ENCODE measurements around the gene LTB4R2. TPM values are rescaled to one million over a fixed set of nuclear protein-coding genes. Genes with fewer than 3 reads are reported as not detected.

The LTB4R2 gene
- total and polyA plus RNA-seq, 2 experiments from 2014 or later = 0.40 to 12.6 TPM

DNA sequence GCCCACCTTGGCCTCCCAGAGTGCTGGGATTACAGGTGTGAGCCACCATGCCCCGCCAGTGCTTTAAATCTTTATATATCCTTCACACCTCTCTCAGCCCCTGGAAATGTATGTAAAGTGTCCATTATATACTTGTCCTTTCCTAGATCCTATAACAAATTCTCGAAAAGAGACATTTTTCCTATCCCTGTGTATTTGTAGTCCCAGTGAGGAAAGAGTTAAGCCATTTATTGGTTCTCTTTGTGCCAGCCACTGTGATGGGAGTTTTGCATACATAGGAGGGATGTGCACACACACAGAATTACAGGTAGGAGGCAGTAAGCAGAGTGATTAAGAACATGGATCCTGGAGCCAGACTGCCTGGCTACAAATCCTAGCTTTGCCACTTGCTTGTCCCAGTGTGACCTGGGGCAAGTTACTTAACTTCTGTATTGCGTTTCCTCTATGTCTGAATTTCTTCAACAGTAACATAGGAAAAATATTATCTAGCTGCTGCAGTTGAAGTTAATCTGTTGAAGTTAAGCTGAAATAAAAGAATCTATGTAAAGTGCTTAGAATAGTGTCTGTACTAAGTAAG, 36.4 kb upstream of the LTB4R2 start:
- H3K9me3 Mint-ChIP-seq = no peaks in the 10 kb centered on the region; the same call in 2 of the 3 replicates
- no peak overlapping the region for H3K4me3 Mint-ChIP-seq

More for the DNA sequence above, 36.4 kb upstream of the LTB4R2 start:
- Mint-ChIP-seq H3K27ac (no peak overlapping the region), H3K27me3 (ENCODE audit: insufficient read depth, low read depth, poor library complexity) (peaks cover 8% of the 10 kb centered on the region), H3K36me3 (ENCODE audit: low read depth) (no peaks in the 10 kb centered on the region; the same call in 2 of the 3 replicates), H3K4me1 (peaks cover 22% of the 10 kb centered on the region)
- H3K4me1 ChIP-seq (ENCODE audit: insufficient read depth) = peaks cover 16% of the 10 kb centered on the region
- ATAC-seq (no peak), DNase-seq (ENCODE audit: low spot score) (peak; percentile 35)
- H3F3A ChIP-seq (replicated peaks; ENCODE audit: low read depth) = peaks cover 11% of the 10 kb centered on the region; the same call in 1 of the 2 replicates
- no peaks in the 10 kb centered on the region; the same call in 1 of the 2 replicates for H3K79me2 ChIP-seq (replicated peaks; ENCODE audit: insufficient read depth)
- no peaks in the 10 kb centered on the region for H3K9me2 ChIP-seq (ENCODE audit: insufficient read depth)
- no peaks in the 10 kb centered on the region; the same call in 1 of the 2 replicates for H4K20me1 ChIP-seq (replicated peaks; ENCODE audit: insufficient read depth)
- H3K27ac ChIP-seq (ENCODE audit: low read depth) = no peak overlapping the region; the same call in 1 of the 2 replicates
- no peak overlapping the region for H3K4me2 ChIP-seq
- no peaks in the 10 kb centered on the region for H3K27me3 ChIP-seq (ENCODE audit: insufficient read depth)
- no peak overlapping the region for H3K4me3 ChIP-seq
- TF ChIP-seq, protein P1, sequence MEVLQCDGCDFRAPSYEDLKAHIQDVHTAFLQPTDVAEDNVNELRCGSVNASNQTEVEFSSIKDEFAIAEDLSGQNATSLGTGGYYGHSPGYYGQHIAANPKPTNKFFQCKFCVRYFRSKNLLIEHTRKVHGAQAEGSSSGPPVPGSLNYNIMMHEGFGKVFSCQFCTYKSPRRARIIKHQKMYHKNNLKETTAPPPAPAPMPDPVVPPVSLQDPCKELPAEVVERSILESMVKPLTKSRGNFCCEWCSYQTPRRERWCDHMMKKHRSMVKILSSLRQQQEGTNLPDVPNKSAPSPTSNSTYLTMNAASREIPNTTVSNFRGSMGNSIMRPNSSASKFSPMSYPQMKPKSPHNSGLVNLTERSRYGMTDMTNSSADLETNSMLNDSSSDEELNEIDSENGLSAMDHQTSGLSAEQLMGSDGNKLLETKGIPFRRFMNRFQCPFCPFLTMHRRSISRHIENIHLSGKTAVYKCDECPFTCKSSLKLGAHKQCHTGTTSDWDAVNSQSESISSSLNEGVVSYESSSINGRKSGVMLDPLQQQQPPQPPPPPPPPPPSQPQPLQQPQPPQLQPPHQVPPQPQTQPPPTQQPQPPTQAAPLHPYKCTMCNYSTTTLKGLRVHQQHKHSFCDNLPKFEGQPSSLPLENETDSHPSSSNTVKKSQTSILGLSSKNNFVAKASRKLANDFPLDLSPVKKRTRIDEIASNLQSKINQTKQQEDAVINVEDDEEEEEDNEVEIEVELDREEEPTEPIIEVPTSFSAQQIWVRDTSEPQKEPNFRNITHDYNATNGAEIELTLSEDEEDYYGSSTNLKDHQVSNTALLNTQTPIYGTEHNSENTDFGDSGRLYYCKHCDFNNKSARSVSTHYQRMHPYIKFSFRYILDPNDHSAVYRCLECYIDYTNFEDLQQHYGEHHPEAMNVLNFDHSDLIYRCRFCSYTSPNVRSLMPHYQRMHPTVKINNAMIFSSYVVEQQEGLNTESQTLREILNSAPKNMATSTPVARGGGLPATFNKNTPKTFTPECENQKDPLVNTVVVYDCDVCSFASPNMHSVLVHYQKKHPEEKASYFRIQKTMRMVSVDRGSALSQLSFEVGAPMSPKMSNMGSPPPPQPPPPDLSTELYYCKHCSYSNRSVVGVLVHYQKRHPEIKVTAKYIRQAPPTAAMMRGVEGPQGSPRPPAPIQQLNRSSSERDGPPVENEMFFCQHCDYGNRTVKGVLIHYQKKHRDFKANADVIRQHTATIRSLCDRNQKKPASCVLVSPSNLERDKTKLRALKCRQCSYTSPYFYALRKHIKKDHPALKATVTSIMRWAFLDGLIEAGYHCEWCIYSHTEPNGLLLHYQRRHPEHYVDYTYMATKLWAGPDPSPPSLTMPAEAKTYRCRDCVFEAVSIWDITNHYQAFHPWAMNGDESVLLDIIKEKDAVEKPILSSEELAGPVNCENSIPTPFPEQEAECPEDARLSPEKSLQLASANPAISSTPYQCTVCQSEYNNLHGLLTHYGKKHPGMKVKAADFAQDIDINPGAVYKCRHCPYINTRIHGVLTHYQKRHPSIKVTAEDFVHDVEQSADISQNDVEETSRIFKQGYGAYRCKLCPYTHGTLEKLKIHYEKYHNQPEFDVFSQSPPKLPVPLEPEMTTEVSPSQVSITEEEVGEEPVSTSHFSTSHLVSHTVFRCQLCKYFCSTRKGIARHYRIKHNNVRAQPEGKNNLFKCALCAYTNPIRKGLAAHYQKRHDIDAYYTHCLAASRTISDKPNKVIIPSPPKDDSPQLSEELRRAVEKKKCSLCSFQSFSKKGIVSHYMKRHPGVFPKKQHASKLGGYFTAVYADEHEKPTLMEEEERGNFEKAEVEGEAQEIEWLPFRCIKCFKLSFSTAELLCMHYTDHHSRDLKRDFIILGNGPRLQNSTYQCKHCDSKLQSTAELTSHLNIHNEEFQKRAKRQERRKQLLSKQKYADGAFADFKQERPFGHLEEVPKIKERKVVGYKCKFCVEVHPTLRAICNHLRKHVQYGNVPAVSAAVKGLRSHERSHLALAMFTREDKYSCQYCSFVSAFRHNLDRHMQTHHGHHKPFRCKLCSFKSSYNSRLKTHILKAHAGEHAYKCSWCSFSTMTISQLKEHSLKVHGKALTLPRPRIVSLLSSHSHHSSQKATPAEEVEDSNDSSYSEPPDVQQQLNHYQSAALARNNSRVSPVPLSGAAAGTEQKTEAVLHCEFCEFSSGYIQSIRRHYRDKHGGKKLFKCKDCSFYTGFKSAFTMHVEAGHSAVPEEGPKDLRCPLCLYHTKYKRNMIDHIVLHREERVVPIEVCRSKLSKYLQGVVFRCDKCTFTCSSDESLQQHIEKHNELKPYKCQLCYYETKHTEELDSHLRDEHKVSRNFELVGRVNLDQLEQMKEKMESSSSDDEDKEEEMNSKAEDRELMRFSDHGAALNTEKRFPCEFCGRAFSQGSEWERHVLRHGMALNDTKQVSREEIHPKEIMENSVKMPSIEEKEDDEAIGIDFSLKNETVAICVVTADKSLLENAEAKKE (CRISPR knock-in tag; IDR thresholded peaks at IDR 0.05) = no peak
- TF ChIP-seq CTCF (conservative IDR thresholded peaks at IDR 0.05; ENCODE audit: low read depth in 2 of 2) = 0 out of 4 replicates have a peak, but pooled peaks have one; percentile 4 to 10
- no peaks in the 10 kb centered on the region for H3K36me3 ChIP-seq (ENCODE audit: insufficient read depth)
- no peak overlapping the region for H2AFZ ChIP-seq

Measured in GM23338 (cell line).